ENCODE results near the gene TOX4.

DNA sequence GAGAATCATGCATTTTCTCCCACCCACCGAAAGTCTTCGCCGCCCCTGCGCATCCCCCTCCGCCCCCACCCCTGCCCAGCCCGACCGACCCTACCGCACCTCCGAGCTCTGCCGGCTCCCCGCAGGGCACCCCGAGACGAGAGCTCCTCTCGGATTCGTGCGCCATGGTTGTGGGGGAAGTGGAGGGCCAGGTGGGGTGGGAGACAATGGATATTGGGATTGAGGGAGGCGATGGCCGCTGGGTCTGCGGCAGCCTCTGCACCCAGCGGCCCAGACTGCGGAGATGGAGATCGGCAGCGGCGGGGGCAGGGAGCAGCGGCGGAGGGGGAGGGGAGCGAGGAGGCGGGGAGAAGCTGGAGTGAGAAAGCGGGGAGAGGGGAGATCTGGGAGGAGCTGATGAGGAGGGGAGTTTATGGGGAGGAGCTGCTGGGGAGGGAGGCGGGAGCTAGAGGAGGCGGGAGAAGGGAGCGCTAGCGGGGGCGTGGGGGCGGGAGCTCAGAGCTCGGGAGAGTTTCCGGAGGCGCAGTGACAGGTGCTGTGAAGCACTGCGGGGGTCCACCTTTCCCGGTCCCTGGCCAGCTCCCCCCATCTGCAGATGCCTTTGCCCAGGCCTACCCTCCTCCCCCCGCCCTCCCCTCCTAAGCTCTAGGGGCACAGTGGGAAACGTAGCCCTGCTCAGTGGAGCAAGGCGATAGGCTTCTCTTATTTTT is 49.1 kb downstream of the TOX4 start, which contains the start of gene SALL2:
- TF ChIP-seq POLR2A (IDR thresholded peaks at IDR 0.05) = no peak
- TF ChIP-seq, protein P1, sequence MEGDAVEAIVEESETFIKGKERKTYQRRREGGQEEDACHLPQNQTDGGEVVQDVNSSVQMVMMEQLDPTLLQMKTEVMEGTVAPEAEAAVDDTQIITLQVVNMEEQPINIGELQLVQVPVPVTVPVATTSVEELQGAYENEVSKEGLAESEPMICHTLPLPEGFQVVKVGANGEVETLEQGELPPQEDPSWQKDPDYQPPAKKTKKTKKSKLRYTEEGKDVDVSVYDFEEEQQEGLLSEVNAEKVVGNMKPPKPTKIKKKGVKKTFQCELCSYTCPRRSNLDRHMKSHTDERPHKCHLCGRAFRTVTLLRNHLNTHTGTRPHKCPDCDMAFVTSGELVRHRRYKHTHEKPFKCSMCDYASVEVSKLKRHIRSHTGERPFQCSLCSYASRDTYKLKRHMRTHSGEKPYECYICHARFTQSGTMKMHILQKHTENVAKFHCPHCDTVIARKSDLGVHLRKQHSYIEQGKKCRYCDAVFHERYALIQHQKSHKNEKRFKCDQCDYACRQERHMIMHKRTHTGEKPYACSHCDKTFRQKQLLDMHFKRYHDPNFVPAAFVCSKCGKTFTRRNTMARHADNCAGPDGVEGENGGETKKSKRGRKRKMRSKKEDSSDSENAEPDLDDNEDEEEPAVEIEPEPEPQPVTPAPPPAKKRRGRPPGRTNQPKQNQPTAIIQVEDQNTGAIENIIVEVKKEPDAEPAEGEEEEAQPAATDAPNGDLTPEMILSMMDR (IDR thresholded peaks at IDR 0.05 in 8 of 11, conservative IDR thresholded peaks at IDR 0.05 in 3 of 11) = no peak
- peak; percentile 26 to 60 (median 59) for TF ChIP-seq POLR2AphosphoS5 (IDR thresholded peaks at IDR 0.05)
